ENCODE measurements around the gene KCNMA1.

GRCh38 chr10:77010430-77010829 is 627.2 kb downstream of the KCNMA1 start:
- no peak for TF ChIP-seq CTCF (conservative IDR thresholded peaks at IDR 0.05)
- TF ChIP-seq EZH2 (IDR thresholded peaks at IDR 0.05; ENCODE audit: low read depth): no peak

All from PC-9 (cell line).